Measurements from ENCODE around the gene MYORG.

DNA sequence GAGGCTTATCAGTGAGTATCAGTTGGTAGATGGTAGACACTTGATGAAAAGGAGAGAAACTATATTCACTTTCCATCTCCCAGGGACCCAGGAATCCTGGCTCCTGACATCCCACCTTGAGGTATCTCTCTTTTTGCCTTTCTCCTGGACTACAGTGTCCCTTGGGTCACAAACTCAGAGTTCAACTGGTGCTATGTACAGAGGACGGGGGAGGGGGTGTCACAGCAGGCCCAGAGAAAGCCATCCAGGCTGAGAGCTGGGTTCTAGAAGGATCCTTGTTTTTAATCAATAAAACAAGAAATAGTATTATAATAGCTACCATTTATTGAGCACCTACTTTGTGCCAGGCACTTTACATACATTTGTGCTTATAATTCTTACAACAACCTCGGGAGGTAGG lies 10.3 kb downstream of the MYORG start:
- TF ChIP-seq EGR1 (IDR thresholded peaks at IDR 0.05; ENCODE audit: low read depth in 2 of 2) (no peak), CTCF (IDR thresholded peaks at IDR 0.05; ENCODE audit: low read depth, low read length, missing input control) (no peak), REST (IDR thresholded peaks at IDR 0.05) (no peak)

Data from liver (tissue), 3 donors.